ENCODE data around the gene SLC9A2. TPM values are rescaled to one million over a fixed set of nuclear protein-coding genes. Genes with fewer than 3 reads are reported as not detected.

Gene SLC9A2
- total and polyA plus RNA-seq, 2 of the 13 experiments (the other 11 are each of a cell fraction or from before 2014, with no cell fraction given) = 0.02 TPM; not detected in 1

- TF ChIP-seq ZNF232 (CRISPR knock-in tag; IDR thresholded peaks at IDR 0.05; ENCODE audit: borderline replicate concordance) (peak; percentile 44; the same call in 1 of the 2 replicates), ZNF562 (CRISPR knock-in tag; IDR thresholded peaks at IDR 0.05; ENCODE audit: borderline replicate concordance) (no peak), ZNF331 (CRISPR knock-in tag; IDR thresholded peaks at IDR 0.05) (peak; percentile 85), ZNF484 (CRISPR knock-in tag; IDR thresholded peaks at IDR 0.05; ENCODE audit: borderline replicate concordance, low read depth) (no peak), ZNF343 (CRISPR knock-in tag; IDR thresholded peaks at IDR 0.05) (0 out of 2 replicates have a peak, but pooled peaks have one; percentile 66), PLRG1 (conservative IDR thresholded peaks at IDR 0.05) (no peak), ELF1 (CRISPR knock-in tag; IDR thresholded peaks at IDR 0.05) (0 out of 2 replicates have a peak, but pooled peaks have one; percentile 39), SPEN (CRISPR knock-in tag; IDR thresholded peaks at IDR 0.05; ENCODE audit: low read depth) (peak; percentile 47; the same call in 1 of the 2 replicates), HNRNPUL1 (IDR thresholded peaks at IDR 0.05; ENCODE audit: low read depth, low read length) (no peak), FOXP1 (IDR thresholded peaks at IDR 0.05) (no peak), FOXP1 (CRISPR knock-in tag; IDR thresholded peaks at IDR 0.05) (peak; percentile 79), ATF1 (CRISPR knock-in tag; IDR thresholded peaks at IDR 0.05) (peak; percentile 62), ARNTL (CRISPR knock-in tag; IDR thresholded peaks at IDR 0.05) (peak; percentile 76), BRCA1 (CRISPR knock-in tag; IDR thresholded peaks at IDR 0.05) (no peak), ELK4 (CRISPR knock-in tag; IDR thresholded peaks at IDR 0.05; ENCODE audit: borderline replicate concordance) (no peak), RELA (CRISPR knock-in tag; IDR thresholded peaks at IDR 0.05) (no peak), MYNN (CRISPR knock-in tag; IDR thresholded peaks at IDR 0.05; ENCODE audit: low read depth) (no peak), NFRKB (IDR thresholded peaks at IDR 0.05) (no peak), FOXA1 (IDR thresholded peaks at IDR 0.05) (peak; percentile 72), FOXA1 (CRISPR knock-in tag; IDR thresholded peaks at IDR 0.05) (peak; percentile 95), ZNF747 (CRISPR knock-in tag; IDR thresholded peaks at IDR 0.05; ENCODE audit: borderline replicate concordance) (peak; percentile 61; the same call in 1 of the 2 replicates), ZMYM3 (CRISPR knock-in tag; IDR thresholded peaks at IDR 0.05) (peak; percentile 83)
- TF ChIP-seq, protein P1, sequence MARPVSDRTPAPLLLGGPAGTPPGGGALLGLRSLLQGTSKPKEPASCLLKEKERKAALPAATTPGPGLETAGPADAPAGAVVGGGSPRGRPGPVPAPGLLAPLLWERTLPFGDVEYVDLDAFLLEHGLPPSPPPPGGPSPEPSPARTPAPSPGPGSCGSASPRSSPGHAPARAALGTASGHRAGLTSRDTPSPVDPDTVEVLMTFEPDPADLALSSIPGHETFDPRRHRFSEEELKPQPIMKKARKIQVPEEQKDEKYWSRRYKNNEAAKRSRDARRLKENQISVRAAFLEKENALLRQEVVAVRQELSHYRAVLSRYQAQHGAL (CRISPR knock-in tag; IDR thresholded peaks at IDR 0.05; ENCODE audit: not compliant biosample characterization) = no peak
- TF ChIP-seq, protein P2, sequence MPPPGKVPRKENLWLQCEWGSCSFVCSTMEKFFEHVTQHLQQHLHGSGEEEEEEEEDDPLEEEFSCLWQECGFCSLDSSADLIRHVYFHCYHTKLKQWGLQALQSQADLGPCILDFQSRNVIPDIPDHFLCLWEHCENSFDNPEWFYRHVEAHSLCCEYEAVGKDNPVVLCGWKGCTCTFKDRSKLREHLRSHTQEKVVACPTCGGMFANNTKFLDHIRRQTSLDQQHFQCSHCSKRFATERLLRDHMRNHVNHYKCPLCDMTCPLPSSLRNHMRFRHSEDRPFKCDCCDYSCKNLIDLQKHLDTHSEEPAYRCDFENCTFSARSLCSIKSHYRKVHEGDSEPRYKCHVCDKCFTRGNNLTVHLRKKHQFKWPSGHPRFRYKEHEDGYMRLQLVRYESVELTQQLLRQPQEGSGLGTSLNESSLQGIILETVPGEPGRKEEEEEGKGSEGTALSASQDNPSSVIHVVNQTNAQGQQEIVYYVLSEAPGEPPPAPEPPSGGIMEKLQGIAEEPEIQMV (CRISPR knock-in tag; IDR thresholded peaks at IDR 0.05; ENCODE audit: low read depth) = no peak; the same call in 1 of the 2 replicates
- TF ChIP-seq, protein P3, sequence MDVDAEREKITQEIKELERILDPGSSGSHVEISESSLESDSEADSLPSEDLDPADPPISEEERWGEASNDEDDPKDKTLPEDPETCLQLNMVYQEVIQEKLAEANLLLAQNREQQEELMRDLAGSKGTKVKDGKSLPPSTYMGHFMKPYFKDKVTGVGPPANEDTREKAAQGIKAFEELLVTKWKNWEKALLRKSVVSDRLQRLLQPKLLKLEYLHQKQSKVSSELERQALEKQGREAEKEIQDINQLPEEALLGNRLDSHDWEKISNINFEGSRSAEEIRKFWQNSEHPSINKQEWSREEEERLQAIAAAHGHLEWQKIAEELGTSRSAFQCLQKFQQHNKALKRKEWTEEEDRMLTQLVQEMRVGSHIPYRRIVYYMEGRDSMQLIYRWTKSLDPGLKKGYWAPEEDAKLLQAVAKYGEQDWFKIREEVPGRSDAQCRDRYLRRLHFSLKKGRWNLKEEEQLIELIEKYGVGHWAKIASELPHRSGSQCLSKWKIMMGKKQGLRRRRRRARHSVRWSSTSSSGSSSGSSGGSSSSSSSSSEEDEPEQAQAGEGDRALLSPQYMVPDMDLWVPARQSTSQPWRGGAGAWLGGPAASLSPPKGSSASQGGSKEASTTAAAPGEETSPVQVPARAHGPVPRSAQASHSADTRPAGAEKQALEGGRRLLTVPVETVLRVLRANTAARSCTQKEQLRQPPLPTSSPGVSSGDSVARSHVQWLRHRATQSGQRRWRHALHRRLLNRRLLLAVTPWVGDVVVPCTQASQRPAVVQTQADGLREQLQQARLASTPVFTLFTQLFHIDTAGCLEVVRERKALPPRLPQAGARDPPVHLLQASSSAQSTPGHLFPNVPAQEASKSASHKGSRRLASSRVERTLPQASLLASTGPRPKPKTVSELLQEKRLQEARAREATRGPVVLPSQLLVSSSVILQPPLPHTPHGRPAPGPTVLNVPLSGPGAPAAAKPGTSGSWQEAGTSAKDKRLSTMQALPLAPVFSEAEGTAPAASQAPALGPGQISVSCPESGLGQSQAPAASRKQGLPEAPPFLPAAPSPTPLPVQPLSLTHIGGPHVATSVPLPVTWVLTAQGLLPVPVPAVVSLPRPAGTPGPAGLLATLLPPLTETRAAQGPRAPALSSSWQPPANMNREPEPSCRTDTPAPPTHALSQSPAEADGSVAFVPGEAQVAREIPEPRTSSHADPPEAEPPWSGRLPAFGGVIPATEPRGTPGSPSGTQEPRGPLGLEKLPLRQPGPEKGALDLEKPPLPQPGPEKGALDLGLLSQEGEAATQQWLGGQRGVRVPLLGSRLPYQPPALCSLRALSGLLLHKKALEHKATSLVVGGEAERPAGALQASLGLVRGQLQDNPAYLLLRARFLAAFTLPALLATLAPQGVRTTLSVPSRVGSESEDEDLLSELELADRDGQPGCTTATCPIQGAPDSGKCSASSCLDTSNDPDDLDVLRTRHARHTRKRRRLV (CRISPR knock-in tag; IDR thresholded peaks at IDR 0.05) = 0 out of 2 replicates have a peak, but pooled peaks have one; percentile 28
Measured at GRCh38 chr2:102724016-102724490, 104.7 kb downstream of the SLC9A2 start (continued).

All from HepG2 (cell line).